Jurkat, Clone E6-1 (cell line): ENCODE data around the gene CHKB.

Experiments used
- DNase-seq: peaks from one replicate; pipeline ENCODE4 v3.0.0-alpha.2; 2011; ENCODE audit warnings: low read depth, low spot score
- H3K4me3 ChIP-seq: 2 replicates; pipeline ENCODE4 v1.5.1; 2011; ENCODE audit warnings: mild to moderate bottlenecking, low read length, control low read depth, moderate library complexity

Gene CHKB

DNA sequence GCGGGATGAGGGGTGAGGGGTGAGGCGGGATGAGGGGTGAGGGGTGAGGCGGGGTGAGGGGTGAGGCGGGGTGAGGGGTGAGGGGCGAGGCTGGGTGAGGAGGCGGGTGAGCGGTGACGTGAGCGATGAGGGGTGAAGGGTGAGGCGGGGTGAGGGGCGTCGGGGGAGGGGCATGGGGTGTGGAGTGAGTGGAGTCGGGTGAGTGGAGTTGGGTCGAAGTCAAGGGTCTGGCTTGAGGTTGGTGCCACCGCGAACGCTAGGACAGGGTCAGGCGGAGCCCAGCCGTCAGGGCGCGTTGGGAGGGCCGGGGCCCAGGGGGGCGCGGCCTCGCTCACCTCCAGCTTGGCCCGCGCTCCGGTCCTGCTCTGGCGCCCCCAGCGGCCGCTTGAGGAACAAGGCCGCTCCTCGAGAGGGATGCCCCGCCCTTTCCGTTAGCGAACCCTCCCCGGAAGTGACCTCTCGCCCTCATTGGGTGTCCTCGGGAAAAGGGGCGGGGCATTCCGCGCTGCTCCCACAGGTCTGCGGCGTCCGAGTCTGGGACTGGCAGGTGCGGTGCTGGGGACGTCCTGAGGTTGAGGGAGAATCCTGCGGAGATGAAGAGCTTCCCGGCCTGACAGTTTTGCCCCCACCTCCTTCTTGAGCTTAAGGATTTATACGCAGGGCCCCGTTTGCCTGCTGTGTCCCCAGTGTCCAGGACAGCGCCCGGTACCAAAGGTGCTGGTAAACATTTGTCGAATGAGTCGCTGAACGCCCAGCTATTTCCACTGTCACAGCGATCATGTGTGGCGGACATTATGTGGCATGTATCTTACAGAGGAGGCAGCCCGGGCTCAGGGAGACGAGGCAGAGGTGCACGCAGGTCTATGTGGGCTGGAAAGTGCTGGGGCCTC is 19.9 kb downstream of the CHKB start, which contains the start of gene SYCE3:
Gene SYCE3 (minus strand): TSS at position 397 of the 890 bp plus-strand sequence. CDS start 6,514 bp downstream, outside the sequence.
- peak within 1 kb of the TSS; percentile 79 for H3K4me3 ChIP-seq
- peak; percentile 87 for DNase-seq

DNA sequence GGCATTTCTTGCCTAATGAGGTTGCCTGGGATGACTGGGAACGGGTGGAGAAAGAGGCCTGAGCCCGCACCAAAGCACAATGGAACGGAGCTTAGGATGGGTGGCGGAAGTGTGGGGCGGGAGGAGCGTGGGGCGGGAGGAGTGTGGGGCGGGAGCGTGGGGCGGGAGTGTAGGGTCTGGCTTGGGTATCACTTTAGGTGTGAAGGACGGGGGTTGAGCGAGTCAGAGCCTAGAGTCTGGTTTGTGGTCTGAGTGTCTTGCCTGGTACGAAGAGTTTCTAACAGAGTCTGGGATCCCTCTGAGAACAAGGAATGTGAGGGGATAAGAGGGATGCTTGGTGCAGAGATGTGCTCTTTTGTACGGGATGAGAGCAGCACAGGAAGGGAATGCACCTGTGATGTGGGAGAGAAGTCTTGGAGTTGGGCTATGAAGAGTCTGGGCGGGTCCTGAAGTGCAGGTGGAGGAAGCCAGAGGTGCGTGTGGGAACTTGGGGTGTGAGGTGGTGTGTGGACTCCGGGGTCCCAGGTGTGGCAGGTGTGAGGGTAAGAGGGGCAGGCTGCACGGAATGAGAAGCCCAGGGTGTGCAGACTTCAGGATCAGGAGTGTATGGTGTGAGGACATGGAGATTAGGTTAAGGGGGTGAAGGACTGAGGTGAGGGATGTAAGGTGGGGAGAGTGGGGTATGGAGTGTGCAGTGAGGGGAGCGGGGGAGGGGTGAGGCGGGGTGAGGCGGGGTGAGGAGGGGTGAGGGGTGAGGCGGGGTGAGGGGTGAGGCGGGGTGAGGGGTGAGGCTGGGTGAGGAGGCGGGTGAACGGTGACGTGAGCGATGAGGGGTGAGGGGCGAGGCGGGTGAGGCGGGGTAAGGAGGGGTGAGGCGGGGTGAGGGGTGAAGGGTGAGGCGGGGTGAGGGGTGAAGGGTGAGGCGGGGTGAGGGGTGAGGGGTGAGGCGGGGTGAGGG is 21.0 kb downstream of the CHKB start:
- H3K4me3 ChIP-seq = no peak overlapping the region
- DNase-seq = no peak

DNA sequence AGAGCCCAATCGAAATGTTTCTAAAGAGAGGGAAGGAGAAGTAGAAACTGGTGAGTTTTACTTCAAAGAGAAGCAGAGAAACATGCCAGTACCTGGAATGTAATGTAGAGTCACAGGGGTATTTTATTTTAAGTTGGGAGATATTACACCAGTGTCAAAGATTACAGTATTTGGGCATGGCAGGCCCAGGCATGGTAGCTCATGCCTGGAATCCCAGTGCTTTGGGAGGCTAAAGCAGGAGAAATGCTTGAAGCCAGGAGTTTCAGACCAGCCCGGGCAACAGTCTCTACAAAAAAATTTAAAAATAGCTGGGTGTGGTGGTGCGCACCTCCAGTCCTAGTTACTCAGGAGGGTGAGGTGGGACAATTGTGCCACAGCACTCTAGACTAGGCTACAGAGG is 22.6 kb downstream of the CHKB start:
- no peak for DNase-seq
- no peak overlapping the region for H3K4me3 ChIP-seq

DNA sequence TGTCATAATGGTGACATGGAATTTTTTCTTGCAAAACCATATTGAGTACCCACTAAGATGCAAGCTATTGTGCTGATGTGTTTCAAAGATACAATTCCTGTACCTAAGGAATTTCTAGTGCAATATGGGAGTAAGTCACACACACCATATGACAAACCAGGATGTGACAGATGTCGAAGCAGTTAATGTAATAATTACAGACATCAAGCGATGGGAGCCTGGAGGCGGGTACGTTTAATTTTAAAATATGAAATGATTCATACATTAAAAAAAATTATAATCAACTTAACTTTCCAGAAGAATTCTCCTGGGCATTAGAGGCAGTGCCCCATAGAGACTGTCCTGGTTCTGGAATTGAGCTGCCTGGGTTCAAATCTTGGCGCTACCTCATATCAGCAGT is 25.9 kb downstream of the CHKB start:
- DNase-seq = no peak
- H3K4me3 ChIP-seq = no peak overlapping the region

GRCh38 chr22:50553310-50553709 is 29.3 kb downstream of the CHKB start:
- no peak overlapping the region for H3K4me3 ChIP-seq
- no peak for DNase-seq

DNA sequence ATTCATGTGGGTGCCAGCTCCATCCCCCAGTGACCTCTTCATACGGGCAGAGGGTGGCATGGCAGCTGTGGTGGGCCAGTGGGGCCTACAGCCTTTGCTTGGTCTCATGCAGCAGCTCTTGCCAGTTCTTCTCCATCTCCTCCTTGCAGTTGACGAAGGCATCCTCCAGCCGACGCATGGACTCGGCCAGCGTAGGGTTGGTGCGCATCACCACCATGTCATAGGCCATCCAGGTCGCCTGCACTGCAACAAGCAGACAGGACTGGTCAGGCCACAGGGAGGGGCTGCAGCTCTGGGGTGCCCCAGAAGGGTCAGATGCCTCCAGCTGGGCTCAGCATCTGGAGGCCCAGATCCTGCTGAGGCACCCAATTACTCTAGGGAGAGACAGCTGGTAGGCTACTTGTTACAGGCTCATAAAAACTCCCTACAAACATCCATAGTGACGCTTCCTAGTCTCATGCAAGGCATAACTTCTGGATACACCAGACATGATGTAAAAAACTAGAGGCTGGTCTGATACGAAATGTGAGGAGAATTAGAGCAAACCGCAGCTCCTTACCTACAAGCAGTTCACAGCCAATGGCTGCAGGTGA is 31.4 kb downstream of the CHKB start:
- DNase-seq = no peak

GRCh38 chr22:50550395-50550794 is 32.3 kb downstream of the CHKB start:
- no peak overlapping the region for H3K4me3 ChIP-seq
- DNase-seq = no peak

More for the DNA sequence above, 31.4 kb downstream of the CHKB start:
- H3K4me3 ChIP-seq = no peak overlapping the region

- no peak overlapping the region for H3K4me3 ChIP-seq
Measured at GRCh38 chr22:50548921-50549790, 33.5 kb downstream of the CHKB start.

GRCh38 chr22:50548040-50548920 is 34.4 kb downstream of the CHKB start:
- no peak for DNase-seq
- no peak overlapping the region for H3K4me3 ChIP-seq

More at GRCh38 chr22:50548921-50549790, 33.5 kb downstream of the CHKB start:
- DNase-seq = no peak

GRCh38 chr22:50547263-50547985 is 35.2 kb downstream of the CHKB start:
- H3K4me3 ChIP-seq = no peak overlapping the region
- DNase-seq = no peak

- H3K4me3 ChIP-seq = no peak overlapping the region
- DNase-seq = no peak
Measured at GRCh38 chr22:50546326-50547262, 36.1 kb downstream of the CHKB start.

DNA sequence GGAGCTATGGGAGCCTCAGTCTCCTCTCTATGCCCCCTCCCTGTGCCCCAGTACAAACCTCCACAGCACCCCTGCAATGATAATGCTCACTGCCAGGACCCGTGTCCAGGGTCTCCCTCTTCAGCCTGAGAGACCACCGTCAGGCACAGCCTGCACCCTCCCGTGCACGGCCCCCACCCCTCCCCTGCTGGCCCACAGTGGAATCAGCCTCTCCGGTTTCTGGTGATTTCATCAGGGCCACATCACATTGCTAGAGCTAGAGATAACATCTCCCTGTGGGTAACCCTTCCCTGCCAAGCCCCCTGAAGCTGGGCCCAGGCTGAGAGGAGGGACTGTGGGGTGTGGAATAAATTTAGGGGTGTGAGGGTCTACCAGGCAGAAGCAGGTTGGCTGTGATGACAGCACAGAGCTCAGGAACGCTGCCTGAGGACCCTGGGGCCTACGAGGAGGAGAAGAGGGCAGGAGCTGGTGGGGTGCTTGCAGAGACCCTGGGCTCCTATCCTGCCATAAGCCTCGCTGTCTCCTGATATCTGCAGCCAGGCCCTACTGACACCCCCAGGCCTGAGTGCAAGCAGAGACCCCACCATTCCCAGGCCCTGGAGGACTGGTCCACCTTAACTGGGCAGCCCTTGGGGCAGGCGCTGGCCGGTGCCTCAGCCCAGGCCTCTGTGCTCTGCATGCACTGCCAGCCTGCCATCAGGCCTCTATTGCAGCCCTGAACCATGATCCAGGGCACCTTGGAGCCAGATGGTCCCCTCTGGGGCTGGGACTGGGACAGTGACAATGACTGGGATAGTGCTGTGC is 36.9 kb downstream of the CHKB start, which contains the start of gene KLHDC7B:
Gene KLHDC7B (plus strand): TSS at position 378 of the 804 bp plus-strand sequence. CDS start 345 bp downstream, at position 723.
- no peak for DNase-seq
- H3K4me3 ChIP-seq = no peak within 1 kb of the TSS

GRCh38 chr22:50544746-50545253 is 37.8 kb downstream of the CHKB start:
- no peak overlapping the region for H3K4me3 ChIP-seq
- DNase-seq = no peak

- no peak for DNase-seq
- no peak overlapping the region; the same call in none of the 2 replicates for H3K4me3 ChIP-seq
Measured at GRCh38 chr22:50544078-50544745, 38.4 kb downstream of the CHKB start.
